ENCODE data around the gene KRT12.
"Not testable (repeated sequence)": the region's sequence is repeated elsewhere in the genome, so short reads cannot be mapped to it uniquely, and the experiment has no call there.

The KRT12 gene

DNA sequence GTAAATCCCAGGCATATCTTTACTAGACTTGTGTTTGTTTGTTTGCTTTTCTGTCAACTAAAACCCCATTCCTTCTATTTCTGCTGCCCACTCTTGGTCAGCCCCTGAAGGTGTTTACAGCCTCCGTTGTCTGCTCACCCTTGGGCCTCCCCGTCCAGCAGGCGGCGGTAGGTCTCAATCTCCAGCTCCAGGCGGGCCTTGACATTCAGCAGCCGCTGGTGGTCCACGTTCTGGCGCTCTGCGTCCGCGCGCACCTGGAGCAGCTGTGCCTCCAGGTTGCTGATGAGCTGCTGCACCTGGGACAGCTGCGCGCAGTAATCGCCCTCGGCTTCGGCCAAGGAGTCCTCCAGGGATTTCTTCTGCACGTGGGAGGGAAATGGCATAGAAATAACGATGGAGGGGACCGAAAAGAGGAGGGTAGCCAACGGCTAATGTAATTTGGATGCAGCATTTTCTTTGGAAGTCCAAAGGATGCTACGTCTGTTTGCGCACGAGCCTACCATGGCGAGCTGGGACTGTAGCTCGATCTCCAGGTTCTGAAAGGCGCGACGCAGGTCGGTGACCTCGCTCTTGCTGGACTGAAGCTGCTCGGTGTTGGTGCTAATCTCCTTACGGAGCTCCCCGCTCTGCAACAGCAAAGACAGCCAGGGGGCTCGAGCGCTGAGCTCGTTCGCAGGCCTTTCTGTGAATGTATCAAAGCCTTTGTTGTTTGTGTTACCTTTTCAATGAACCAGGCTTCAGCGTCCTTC lies 3.9 kb downstream of the KRT12 start:
- Histone ChIP-seq H3K4me1 (ENCODE audit: control insufficient read depth in 1 of 2, insufficient read depth in 1 of 2, low read depth in 1 of 2, low read length in 1 of 2) (peaks cover 31 to 35% of the 10 kb centered on the region in 2 experiments), H3K27me3 (peaks cover 48% of the 10 kb centered on the region), H3K4me3 (ENCODE audit: low read depth in 1 of 2, low read length in 1 of 2) (no peak overlapping the region), H3K36me3 (no peaks in the 10 kb centered on the region), H3K9me3 (no peaks in the 10 kb centered on the region), H3K27ac (no peak overlapping the region)
- TF ChIP-seq, protein P1, sequence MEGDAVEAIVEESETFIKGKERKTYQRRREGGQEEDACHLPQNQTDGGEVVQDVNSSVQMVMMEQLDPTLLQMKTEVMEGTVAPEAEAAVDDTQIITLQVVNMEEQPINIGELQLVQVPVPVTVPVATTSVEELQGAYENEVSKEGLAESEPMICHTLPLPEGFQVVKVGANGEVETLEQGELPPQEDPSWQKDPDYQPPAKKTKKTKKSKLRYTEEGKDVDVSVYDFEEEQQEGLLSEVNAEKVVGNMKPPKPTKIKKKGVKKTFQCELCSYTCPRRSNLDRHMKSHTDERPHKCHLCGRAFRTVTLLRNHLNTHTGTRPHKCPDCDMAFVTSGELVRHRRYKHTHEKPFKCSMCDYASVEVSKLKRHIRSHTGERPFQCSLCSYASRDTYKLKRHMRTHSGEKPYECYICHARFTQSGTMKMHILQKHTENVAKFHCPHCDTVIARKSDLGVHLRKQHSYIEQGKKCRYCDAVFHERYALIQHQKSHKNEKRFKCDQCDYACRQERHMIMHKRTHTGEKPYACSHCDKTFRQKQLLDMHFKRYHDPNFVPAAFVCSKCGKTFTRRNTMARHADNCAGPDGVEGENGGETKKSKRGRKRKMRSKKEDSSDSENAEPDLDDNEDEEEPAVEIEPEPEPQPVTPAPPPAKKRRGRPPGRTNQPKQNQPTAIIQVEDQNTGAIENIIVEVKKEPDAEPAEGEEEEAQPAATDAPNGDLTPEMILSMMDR (IDR thresholded peaks at IDR 0.05) = no peak

DNA sequence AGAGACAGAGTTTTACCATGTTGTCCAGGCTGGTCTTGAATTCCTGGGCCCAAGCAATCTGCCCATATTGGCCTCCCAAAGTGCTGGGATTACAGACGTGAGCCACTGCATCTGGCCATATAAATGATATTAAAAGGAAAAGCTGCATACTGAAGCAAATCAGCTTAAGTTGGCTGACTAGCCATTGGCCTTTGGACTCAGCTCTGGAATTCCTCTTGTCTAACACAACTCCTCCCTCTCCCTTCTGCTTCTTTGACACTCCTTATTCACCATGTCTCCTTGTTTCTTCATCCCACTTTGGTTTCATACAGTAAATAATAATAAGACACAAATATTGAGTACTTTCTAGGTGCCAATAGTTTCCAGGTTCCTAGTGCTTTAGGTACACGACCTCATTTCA lies 7.5 kb downstream of the KRT12 start:
- H3K36me3 ChIP-seq = no peaks in the 10 kb centered on the region
- H3K27me3 ChIP-seq = peaks cover 73% of the 10 kb centered on the region
- H3K9me3 ChIP-seq = no peaks in the 10 kb centered on the region
- peaks cover under 1 to 4% of the 10 kb centered on the region in 2 experiments for H3K4me1 ChIP-seq (ENCODE audit: control insufficient read depth in 1 of 2, insufficient read depth in 1 of 2, low read depth in 1 of 2, low read length in 1 of 2)
- no peak overlapping the region for H3K27ac ChIP-seq
- TF ChIP-seq, protein P1 (IDR thresholded peaks at IDR 0.05) = no peak
- H3K4me3 ChIP-seq (ENCODE audit: low read depth in 1 of 2, low read length in 1 of 2) = no peak overlapping the region

DNA sequence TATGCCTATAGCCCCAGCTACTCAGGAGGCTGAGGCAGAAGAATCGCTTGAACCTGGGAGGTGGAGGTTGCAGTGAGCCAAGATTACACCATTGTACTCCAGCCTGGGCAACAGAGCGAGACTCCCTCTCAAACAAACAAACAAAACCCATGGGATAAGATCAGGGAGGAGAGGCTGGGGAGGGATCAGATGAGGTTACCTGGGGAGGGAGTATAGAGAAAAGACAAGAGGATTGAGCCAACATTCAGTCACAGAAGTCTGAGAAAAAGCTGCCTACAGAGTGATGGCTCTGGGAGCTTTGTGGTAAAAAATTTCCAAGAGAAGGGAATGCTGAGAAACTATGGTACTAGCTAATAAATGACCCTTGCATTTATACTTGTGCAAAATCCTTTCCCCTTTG lies 8.4 kb downstream of the KRT12 start:
- H3K27me3 ChIP-seq = peaks cover 81% of the 10 kb centered on the region
- H3K4me3 ChIP-seq (ENCODE audit: low read depth in 1 of 2, low read length in 1 of 2); H3K36me3 ChIP-seq; H3K4me1 ChIP-seq (ENCODE audit: control insufficient read depth in 1 of 2, insufficient read depth in 1 of 2, low read depth in 1 of 2, low read length in 1 of 2); H3K9me3 ChIP-seq; H3K27ac ChIP-seq: not testable (repeated sequence)

DNA sequence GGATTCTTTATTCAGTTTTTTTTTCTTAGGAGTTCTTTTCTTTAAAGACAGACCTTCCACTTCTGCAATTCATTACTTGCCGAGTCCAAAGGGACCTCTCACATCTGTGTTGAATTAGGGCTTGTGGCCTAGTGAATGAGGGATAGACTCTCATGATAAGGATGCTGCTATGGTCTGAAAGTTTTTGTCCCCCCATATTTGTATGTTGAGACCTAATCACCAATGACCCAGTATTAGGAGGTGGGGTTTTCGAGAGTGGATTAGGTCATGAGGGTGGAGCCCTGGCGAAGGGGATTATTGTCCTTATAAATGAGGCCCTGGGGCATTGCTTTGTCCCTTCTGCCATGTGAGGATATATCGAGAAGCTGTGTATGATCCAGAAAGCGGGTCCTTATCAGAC lies 9.5 kb downstream of the KRT12 start:
- Histone ChIP-seq H3K4me1 (ENCODE audit: control insufficient read depth in 1 of 2, insufficient read depth in 1 of 2, low read depth in 1 of 2, low read length in 1 of 2) (no peaks in the 10 kb centered on the region), H3K36me3 (no peaks in the 10 kb centered on the region), H3K4me3 (ENCODE audit: low read depth in 1 of 2, low read length in 1 of 2) (no peak overlapping the region), H3K9me3 (no peaks in the 10 kb centered on the region), H3K27me3 (peaks cover 81% of the 10 kb centered on the region), H3K27ac (no peak overlapping the region)
- TF ChIP-seq, protein P1 (IDR thresholded peaks at IDR 0.05) = no peak

DNA sequence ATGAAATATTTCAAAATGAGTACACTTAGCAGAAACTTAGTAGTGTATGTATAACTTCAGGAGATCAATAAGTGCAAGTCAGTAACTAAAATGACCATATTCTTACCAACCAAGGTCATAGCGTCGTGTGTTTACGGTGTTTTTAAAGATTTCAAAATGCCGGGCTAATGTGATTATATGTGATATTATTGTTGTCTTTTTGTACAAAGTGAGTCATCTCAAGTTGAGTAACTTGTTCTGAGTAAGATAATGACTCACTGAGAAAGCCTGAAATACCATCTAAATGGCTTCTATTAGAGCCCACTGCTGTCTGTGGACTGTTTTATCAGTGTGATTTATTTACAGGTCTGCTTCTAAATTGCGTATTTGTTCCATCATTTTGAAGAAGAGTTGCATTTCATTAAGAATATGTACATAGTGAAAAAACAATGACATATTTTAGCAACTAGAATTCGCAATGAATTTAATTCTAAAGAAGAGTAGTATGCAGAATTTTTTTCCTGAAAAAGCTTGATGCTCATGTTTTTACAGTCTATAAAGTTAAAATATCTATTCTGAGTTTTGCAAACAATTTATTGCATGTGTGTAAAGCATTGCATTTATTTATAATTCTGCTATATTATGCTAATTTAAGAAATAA lies 12.7 kb downstream of the KRT12 start:
- TF ChIP-seq, protein P1 (IDR thresholded peaks at IDR 0.05) = no peak
- no peak overlapping the region for H3K27ac ChIP-seq

DNA sequence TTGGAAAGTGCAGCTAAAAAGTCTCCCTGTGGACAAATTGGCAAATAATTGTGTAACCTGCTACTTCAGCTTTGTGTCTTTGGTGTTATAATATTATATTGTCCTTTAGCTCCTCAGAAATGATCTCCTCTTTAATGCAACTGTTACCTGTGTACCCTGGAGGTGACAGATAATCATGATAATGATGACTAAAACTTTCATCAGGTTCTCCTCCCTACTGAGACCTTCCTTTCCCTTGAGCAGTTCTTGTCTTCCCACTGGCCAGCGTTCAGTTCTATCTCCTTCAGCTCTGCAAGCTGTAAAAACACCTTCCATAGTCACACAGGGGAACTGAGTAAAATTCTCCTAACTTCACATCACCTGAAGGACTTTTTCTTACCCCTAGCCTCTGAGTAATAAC lies 14.7 kb downstream of the KRT12 start:
- Histone ChIP-seq H3K9me3 (no peaks in the 10 kb centered on the region), H3K27me3 (peaks cover 96% of the 10 kb centered on the region), H3K4me1 (ENCODE audit: control insufficient read depth in 1 of 2, insufficient read depth in 1 of 2, low read depth in 1 of 2, low read length in 1 of 2) (no peaks in the 10 kb centered on the region), H3K27ac (no peak overlapping the region), H3K4me3 (ENCODE audit: low read depth in 1 of 2, low read length in 1 of 2) (no peak overlapping the region), H3K36me3 (no peaks in the 10 kb centered on the region)
- TF ChIP-seq, protein P1 (IDR thresholded peaks at IDR 0.05) = no peak

More for the DNA sequence above, 12.7 kb downstream of the KRT12 start:
- no peaks in the 10 kb centered on the region for H3K4me1 ChIP-seq (ENCODE audit: control insufficient read depth in 1 of 2, insufficient read depth in 1 of 2, low read depth in 1 of 2, low read length in 1 of 2)
- H3K9me3 ChIP-seq = no peaks in the 10 kb centered on the region
- H3K27me3 ChIP-seq = peaks cover 84% of the 10 kb centered on the region
- no peak overlapping the region for H3K4me3 ChIP-seq (ENCODE audit: low read depth in 1 of 2, low read length in 1 of 2)
- H3K36me3 ChIP-seq = no peaks in the 10 kb centered on the region

Data from neutrophil (primary cell).